Muscle layer of duodenum (tissue), 2 donors: ENCODE data around the gene RIN1.

Experiments used
- H3K27ac ChIP-seq: one replicate; pipeline ENCODE4 v1.7.0; 2013; ENCODE audit warnings: mild to moderate bottlenecking, low read length
- H3K27me3 ChIP-seq: one replicate; pipeline ENCODE4 v1.7.0; 2013; ENCODE audit warnings: low read depth, mild to moderate bottlenecking, control low read depth, low read length
- H3K36me3 ChIP-seq, 2 donors: one replicate each; pipeline ENCODE4 v1.7.0; 2013; ENCODE audit warnings: low read length in 2 of 2, control low read depth in 1 of 2, mild to moderate bottlenecking in 1 of 2; ENCODE audit not compliant: insufficient read depth in 2 of 2, control insufficient read depth in 1 of 2
- H3K4me1 ChIP-seq, 2 donors: one replicate each; pipeline ENCODE4 v1.7.0; 2013; ENCODE audit warnings: low read length in 2 of 2, mild to moderate bottlenecking in 2 of 2, control low read depth in 1 of 2, moderate library complexity in 1 of 2; ENCODE audit not compliant: insufficient read depth in 2 of 2, control insufficient read depth in 1 of 2
- H3K4me3 ChIP-seq, 2 donors: one replicate each; pipeline ENCODE4 v1.7.0; 2013; ENCODE audit warnings: low read length in 2 of 2, low read depth in 1 of 2, mild to moderate bottlenecking in 1 of 2
- H3K9me3 ChIP-seq, 2 donors: one replicate each; pipeline ENCODE4 v1.7.0; 2013; ENCODE audit warnings: low read length in 2 of 2, control low read depth in 1 of 2, mild to moderate bottlenecking in 1 of 2; ENCODE audit not compliant: control insufficient read depth in 1 of 2
- donor health status: healthy.

Gene RIN1

DNA sequence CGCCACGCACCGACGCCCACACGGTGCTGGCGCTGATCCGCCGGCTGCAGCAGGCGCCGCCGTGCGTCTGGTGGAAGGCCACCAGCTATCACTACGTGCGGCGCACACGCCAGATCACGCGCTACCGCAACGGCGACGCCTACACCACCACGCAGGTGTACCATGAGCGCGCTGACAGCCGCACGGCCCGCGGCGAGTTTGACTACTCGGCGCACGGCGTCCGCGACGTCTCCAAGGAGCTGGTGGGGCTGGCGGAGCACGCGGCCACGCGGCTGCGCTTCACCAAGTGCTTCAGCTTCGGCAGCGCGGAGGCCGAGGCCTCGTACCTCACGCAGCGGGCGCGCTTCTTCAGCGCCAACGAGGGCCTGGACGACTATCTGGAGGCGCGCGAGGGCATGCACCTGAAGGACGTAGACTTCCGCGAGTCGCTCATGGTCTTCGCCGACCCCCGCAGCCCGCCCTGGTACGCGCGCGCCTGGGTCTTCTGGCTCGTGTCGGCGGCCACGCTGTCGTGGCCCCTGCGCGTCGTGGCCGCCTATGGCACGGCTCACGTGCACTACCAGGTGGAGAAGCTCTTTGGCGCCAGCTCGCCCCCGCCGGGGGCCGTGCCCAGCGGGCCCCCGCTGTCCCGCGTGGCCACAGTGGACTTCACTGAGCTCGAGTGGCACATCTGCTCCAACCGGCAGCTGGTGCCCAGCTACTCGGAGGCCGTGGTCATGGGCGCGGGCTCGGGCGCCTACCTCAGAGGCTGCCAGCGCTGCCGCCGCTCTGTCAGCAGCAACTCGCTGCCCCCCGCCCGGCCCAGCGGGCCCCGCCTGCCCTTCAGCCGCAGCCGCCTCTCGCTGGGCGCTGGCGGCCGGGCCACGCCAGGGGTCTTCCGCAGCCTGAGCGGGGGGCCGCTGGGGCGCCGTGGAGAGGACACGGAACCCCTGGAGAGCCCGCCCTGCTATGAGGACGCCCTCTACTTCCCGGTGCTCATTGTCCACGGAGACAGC lies 41.3 kb downstream of the RIN1 start:
- no peaks in the 10 kb centered on the region for H3K9me3 ChIP-seq
- H3K4me3 ChIP-seq = no peak overlapping the region
- H3K4me1 ChIP-seq = peaks cover 2 to 9% of the 10 kb centered on the region in 2 donors
- H3K36me3 ChIP-seq = no peaks in the 10 kb centered on the region
- no peak overlapping the region for H3K27ac ChIP-seq
- peaks cover 21% of the 10 kb centered on the region for H3K27me3 ChIP-seq

DNA sequence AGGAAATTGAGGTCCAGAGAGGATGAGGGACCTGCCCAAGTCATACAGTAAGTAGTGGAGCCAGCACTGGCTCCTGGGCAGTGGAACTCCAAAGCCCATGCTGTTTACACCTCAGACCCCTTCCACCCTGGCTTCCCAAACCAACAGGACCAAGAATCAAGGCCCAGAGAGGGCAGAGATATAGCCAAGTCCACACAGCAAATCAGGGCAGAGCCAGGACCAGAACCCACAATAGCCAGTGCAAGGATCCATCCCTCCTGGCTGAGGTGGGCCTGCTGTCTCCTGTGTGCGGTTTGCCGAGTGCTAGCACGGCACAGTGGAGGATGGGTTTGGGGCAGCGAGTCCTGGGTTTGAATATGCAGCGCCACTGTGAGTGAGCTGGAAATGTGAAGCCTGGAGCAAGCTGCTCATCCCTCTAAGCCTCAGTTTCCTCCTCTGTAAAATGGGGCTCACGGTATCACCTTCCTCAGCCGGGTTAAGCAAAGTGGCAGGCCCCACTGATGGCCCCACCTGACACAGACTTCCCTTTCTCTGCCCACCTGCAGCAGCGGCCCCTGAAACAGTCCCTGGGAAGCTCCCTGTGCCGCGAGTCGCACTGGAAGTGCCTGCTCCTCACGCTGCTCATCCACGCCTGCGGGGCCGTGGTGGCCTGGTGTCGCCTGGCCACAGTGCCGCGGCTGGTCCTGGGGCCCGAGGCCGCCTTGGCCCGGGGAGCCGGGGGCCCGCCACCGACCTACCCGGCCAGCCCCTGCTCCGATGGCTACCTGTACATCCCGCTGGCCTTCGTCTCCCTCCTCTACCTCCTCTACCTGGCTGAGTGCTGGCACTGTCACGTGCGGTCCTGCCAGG lies 42.2 kb downstream of the RIN1 start:
- Histone ChIP-seq H3K4me3 (no peak overlapping the region), H3K4me1 (peaks cover 5 to 15% of the 10 kb centered on the region in 2 donors), H3K27ac (no peak overlapping the region), H3K9me3 (no peaks in the 10 kb centered on the region), H3K36me3 (peaks cover 0 to 3% of the 10 kb centered on the region in 2 donors), H3K27me3 (peaks cover 21% of the 10 kb centered on the region)

DNA sequence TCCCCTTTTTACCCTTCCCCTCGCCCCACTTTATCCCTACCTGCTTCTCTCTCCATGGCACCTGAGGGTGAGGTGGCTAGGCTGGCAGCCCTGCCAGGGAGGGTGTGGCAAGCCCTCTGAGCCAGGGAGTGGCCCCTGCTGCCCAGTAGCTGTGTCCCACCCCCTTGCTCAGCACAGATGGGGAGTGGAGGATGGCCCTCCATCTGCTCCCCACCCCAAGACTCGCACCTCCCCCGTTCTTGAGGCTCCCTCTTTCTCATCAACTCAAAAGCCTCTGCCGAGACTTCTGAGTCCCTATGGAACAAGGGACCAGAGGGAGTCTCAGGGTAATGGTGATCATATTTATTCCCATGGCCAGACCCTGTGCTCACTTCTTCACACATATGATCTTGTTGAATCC lies 42.9 kb downstream of the RIN1 start:
- H3K4me1 ChIP-seq = peaks cover 6 to 16% of the 10 kb centered on the region in 2 donors
- H3K27me3 ChIP-seq = peaks cover 21% of the 10 kb centered on the region
- H3K9me3 ChIP-seq = no peaks in the 10 kb centered on the region
- no peak overlapping the region for H3K27ac ChIP-seq
- no peak overlapping the region for H3K4me3 ChIP-seq
- H3K36me3 ChIP-seq = peaks cover 0 to 7% of the 10 kb centered on the region in 2 donors

DNA sequence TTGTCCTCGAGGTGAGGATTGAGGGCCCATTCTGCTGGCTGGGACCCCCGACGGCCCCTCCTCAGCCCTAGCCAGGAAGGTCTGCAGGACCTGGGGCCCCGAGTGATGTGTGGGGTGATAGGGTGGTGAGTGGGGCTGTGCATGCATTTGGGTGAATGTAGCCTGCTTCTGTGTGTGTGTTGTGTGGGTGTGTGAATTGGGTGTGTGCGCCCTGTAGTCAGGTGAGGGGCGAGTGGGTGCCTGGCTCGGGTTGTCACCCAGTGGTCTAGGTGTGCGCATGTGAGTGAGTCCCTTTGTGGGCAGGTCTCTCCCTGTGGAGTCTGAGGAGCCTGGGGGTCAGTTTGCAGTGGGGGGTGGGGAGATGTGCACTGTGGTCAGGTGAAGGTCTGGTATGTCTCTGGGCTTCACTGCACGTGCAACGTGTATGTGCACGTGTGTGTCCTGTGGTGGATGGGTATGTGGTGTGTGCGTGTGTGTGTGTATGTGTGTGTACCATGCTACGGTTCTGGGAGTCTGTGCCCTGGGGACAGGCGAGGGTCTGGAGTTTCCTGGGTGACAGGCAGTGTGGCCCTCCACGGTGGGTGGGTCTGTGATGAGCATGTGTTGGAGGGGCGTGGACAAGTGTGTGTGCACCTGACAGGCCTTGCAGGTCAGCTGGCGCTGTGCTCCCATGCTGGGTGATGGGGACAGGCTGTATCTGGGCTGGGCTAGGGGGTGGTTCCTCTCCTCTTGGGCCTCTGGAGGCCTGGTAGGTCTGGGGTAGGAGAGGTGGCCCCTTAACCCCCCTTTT lies 43.5 kb downstream of the RIN1 start:
- H3K27ac ChIP-seq = no peak overlapping the region
- peaks cover 12 to 22% of the 10 kb centered on the region in 2 donors for H3K4me1 ChIP-seq
- H3K4me3 ChIP-seq = no peak overlapping the region
- H3K36me3 ChIP-seq = peaks cover 0 to 7% of the 10 kb centered on the region in 2 donors
- H3K9me3 ChIP-seq = no peaks in the 10 kb centered on the region
- peaks cover 21% of the 10 kb centered on the region for H3K27me3 ChIP-seq

DNA sequence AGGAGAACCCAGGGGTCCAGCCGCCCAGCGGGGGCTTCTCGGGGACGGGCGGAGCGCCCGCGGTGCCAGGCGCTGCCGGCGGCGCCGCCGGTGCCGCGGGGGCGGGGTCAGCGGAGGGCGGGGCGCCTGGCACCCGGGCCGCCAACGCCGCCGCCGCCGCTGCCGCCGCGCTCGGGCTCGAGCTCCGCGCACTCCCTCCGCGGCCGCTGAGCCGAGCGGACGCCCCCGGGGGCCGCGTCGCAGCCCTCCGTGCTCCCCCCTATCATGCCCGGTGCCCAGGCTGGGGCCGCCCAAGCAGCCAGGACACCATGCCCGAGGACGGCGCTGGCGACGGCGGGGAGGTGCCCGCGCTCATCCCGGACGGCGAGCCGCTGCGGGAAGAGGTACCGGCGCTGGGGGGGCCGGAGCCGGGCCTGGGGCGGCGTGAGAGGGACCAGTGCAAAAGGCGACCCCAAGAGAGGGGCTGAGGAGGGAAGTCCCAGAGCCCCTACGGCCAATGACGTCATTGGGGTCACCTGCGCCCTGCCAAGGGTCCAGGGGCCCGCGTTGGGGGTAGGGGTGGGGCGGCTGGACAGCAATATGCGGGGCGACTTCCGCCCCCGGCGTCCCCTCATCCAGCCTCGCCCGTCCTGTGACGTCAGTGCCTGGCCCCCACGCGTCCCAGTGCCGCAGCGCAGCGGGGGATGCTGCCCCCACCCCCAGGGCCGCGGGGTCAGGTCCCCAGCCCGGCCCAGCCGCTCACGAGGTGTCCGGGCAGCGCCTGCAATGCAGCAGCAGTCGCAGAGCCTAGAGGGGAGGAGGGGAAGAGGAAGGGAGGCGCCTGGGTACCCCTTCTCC lies 44.3 kb downstream of the RIN1 start, which contains the start of gene TMEM151A:
TMEM151A (plus strand) TSS at position 189 of the 837 bp plus-strand sequence; CDS start at position 309, 120 bp downstream.
- H3K27me3 ChIP-seq = peaks cover 21% of the 10 kb centered on the region
- peaks cover 0 to 7% of the 10 kb centered on the region in 2 donors for H3K36me3 ChIP-seq
- H3K4me3 ChIP-seq = peak within 1 kb of the TSS in 1 of 2 donors; percentile 48
- H3K27ac ChIP-seq = no peak within 1 kb of the TSS
- H3K9me3 ChIP-seq = no peaks in the 10 kb centered on the region
- H3K4me1 ChIP-seq = peaks cover 12 to 30% of the 10 kb centered on the region in 2 donors

DNA sequence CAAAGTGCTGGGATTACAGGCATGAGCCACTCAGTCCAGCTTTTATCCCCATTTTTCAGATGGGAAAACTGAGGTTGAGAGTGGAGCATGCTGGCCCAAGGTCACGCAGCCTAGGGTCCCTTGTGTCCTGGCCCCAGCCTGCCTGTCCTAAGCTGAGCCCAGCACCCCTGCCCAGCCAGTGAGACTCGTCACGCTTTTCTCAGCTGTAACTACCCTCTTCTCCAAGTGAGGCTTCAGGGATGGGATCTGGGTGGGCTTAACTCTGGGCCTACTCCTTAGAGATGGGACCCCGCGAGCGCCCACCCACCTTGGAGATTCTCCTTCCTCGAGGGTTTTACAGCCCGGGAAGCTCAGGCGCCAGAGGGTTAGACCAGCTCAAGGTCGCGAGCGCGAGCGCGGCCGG lies 44.9 kb downstream of the RIN1 start:
- Histone ChIP-seq H3K4me3 (no peak overlapping the region), H3K27me3 (peaks cover 21% of the 10 kb centered on the region), H3K4me1 (peaks cover 12 to 32% of the 10 kb centered on the region in 2 donors), H3K9me3 (no peaks in the 10 kb centered on the region), H3K36me3 (peaks cover 0 to 7% of the 10 kb centered on the region in 2 donors), H3K27ac (no peak overlapping the region)

DNA sequence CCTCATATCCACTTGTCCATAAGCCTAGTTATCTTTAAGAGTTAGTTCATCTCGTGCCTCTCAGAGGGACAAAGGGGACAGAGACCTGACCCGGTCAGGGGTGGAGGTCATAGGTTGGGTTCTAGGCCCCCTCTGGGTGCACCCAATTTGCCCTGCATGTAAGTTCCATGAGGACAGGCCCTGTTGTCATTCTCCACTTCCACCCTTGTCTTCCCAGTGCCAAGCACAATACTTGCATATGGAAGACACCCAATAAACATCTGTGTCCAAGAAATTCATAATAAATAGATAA lies 46.0 kb downstream of the RIN1 start:
- Histone ChIP-seq H3K36me3 (peaks cover 7% of the 10 kb centered on the region in 2 donors), H3K4me3 (peak overlapping the region in 1 of 2 donors; percentile 78), H3K9me3 (no peaks in the 10 kb centered on the region), H3K27me3 (peaks cover 21% of the 10 kb centered on the region), H3K4me1 (peaks cover 12 to 32% of the 10 kb centered on the region in 2 donors), H3K27ac (no peak overlapping the region)

DNA sequence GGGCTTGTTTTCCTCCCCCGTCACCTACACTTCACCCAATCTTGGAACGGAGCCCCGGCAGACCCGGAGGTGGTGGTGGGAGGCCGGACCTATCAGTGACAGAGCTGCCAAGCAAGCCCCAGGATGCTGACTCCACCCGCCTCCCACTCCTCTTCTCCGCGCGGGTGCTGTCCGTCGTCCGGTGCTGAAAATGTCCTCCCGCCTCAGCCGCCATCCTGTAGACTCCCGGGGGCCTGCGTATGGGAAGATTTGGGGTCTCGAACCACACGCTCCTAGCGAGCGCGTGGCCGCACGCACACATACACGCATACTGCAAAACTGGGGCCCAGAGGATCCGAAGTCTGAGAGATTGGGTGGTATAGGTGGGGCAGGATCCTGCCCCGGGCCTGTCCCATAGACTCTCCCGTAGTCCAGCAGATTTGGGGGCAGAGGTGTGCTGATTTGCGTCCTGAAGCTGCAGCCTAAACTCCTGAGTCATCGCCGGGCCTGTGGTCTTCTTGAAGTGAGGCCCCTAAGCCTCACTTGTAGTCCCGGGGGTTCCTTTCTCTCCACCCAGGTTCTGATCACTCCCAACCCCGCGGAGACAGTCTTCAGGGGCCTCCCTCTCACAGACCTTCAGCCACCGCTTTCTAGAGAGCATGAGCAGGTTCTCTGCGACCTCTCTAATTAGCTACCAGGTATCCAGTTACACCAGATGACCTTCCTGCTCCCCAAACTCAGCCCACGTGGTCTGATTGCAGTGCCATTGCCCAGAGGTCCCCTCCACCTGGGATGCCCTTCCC lies 46.5 kb downstream of the RIN1 start:
- peaks cover 21% of the 10 kb centered on the region for H3K27me3 ChIP-seq
- H3K36me3 ChIP-seq = peaks cover 7 to 10% of the 10 kb centered on the region in 2 donors
- peak overlapping the region; percentile 78 to 90 for H3K4me3 ChIP-seq
- H3K9me3 ChIP-seq = no peaks in the 10 kb centered on the region
- peaks cover 12 to 32% of the 10 kb centered on the region in 2 donors for H3K4me1 ChIP-seq
- peak overlapping the region; percentile 80 for H3K27ac ChIP-seq

DNA sequence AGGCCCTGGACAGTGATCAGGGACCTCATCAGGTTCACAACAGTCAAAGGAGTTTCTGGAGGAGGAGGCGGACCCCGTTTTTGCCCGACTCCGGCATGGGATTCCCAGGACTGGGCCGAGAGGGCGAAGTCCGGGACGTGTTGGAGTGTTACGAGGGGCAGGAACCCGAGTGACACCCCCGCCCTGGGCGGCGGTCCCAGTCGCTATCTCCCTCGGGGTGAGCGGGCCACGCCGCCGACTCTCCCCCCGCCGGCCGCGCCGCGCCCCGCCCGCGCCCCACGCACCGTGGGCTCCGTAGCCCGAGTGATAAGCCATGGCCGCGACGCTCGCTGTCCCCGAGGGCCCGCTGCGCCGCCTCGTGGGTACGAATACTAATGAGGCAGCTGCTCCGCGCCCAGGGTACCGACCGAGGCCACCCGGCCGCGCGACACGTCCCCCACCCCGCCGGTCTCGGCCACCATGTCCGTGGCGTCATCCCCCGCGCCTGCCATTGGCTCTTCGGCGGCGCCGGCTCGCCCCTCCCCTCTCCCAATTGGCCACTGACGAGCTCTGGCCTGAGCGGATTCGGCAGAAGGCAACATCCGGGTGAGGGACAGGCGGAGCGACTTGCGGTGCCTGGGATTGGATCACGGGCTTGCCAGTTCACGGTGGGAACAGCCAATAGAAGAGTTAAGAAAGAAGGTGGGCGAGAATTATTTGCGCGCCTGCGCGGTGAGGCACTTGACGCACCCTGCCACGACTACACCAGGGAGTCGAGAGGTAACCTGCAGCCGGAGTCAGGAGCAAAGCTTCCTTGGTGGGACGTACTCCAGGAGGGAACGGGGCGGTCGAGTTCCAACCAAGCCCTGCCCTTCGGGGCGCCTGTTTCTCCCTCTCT lies 47.3 kb downstream of the RIN1 start, which contains the start of gene YIF1A:
YIF1A (minus strand) TSS at position 473 of the 877 bp plus-strand sequence; CDS start at position 315, 158 bp downstream.
- Histone ChIP-seq H3K27ac (peak within 1 kb of the TSS; percentile 86), H3K4me3 (peak within 1 kb of the TSS; percentile 78 to 90), H3K9me3 (no peaks in the 10 kb centered on the region), H3K27me3 (peaks cover 21% of the 10 kb centered on the region), H3K36me3 (peaks cover 7 to 17% of the 10 kb centered on the region in 2 donors), H3K4me1 (peaks cover 12 to 32% of the 10 kb centered on the region in 2 donors)
